ENCODE results near the gene KRT4.

GRCh38 chr12:52813203-52813819 is 605 bp downstream of the KRT4 start:
- TF ChIP-seq MAX (IDR thresholded peaks at IDR 0.05) = no peak
- no peak for TF ChIP-seq EGR1 (IDR thresholded peaks at IDR 0.05)
- TF ChIP-seq TAF1 (IDR thresholded peaks at IDR 0.05; ENCODE audit: low read depth) = no peak

Measured in Ishikawa (cell line).